Measurements from ENCODE around the gene ALAS1. TPM values are rescaled to one million over a fixed set of nuclear protein-coding genes. Genes with fewer than 3 reads are reported as not detected.

ALAS1 gene
- total RNA-seq, 2 donors from 2014 or later = 39.8 to 58.8 TPM

DNA sequence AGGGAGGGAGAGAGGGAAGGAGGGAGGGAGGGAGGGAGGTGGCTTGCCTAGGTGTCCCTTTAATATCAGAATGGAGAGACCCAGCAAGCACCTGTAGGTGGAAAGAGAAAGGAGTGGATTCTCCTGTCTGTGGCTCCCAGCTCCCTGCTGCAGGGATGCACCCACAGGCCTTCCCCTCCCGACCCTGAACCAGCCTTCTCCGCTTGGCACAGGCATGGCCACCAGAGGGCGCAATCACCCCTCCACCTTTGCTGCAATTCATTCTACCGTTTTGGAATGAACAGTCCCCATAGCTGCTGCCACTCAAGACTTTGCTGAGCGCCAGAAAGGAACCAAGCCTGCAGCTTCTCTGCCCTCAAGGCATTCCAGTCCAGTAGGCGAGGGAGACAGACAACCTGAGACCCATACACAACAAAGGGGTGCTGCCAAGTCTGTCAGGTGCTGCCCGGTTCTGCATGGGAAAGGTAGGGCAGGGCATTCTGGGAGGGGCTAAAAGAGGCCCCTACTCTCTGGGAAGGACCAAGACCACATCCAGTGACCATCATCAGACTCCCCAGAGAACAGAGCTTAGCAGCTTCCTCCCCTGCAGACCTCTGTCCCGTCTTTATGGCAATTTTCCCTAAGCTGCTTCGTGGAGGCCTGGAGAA lies 22.5 kb downstream of the ALAS1 start:
- Histone ChIP-seq H3K27me3 (replicated peaks; ENCODE audit: insufficient read depth) (no peaks in the 10 kb centered on the region), H3K4me1 (replicated peaks) (peaks cover 29% of the 10 kb centered on the region), H3K27ac (peak overlapping the region; percentile 10 to 24), H3K9me3 (no peaks in the 10 kb centered on the region), H3K4me3 (no peak overlapping the region), H3K36me3 (no peaks in the 10 kb centered on the region)
- peak; percentile 83 for TF ChIP-seq POLR2AphosphoS5 (IDR thresholded peaks at IDR 0.05)
- TF ChIP-seq, protein P1, sequence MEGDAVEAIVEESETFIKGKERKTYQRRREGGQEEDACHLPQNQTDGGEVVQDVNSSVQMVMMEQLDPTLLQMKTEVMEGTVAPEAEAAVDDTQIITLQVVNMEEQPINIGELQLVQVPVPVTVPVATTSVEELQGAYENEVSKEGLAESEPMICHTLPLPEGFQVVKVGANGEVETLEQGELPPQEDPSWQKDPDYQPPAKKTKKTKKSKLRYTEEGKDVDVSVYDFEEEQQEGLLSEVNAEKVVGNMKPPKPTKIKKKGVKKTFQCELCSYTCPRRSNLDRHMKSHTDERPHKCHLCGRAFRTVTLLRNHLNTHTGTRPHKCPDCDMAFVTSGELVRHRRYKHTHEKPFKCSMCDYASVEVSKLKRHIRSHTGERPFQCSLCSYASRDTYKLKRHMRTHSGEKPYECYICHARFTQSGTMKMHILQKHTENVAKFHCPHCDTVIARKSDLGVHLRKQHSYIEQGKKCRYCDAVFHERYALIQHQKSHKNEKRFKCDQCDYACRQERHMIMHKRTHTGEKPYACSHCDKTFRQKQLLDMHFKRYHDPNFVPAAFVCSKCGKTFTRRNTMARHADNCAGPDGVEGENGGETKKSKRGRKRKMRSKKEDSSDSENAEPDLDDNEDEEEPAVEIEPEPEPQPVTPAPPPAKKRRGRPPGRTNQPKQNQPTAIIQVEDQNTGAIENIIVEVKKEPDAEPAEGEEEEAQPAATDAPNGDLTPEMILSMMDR (IDR thresholded peaks at IDR 0.05) = peak; percentile 86 to 91 (median 90)
- no peak for TF ChIP-seq POLR2A (IDR thresholded peaks at IDR 0.05)
- 23% methylated on average over 9 of the region's 9 CpGs for WGBS
- intact Hi-C loops (cut with DNase I) = loop anchor here (5.0 kb wide), 1 partner anchor 122 kb away; no protein-coding TSS in a partner anchor
- DNase-seq (ENCODE audit: low spot score) = peak; percentile 79

DNA sequence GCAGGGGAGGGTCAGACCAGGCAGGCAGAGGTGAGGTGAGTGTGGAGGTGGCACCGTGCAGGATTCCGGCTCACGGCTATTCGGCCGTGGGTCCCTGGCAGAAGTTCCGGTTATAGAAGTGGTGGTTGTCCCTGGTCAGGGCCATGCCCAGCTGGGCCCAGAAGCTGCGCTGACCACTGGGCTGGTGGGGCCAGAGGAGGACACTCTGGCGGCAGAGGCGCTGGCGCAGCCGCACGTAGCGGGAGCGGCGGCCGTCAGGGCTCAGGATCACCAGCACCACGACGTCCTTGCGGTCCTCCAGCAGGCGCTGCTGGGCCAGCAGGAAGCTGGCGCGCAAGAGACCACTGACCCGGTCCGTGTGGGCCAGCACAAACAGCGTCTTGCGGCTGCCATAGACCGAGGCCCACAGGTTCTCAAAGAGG lies 23.2 kb downstream of the ALAS1 start:
- 91% methylated on average over 27 of the region's 27 CpGs for WGBS
- TF ChIP-seq, protein P1 (IDR thresholded peaks at IDR 0.05) = no peak
- TF ChIP-seq POLR2AphosphoS5 (IDR thresholded peaks at IDR 0.05) = no peak
- no peak for TF ChIP-seq POLR2A (IDR thresholded peaks at IDR 0.05)
- intact Hi-C loops (cut with DNase I) = loop anchor here (5.0 kb wide), 1 partner anchor 121 kb away; no protein-coding TSS in a partner anchor
- Histone ChIP-seq H3K9me3 (no peaks in the 10 kb centered on the region), H3K27me3 (replicated peaks; ENCODE audit: insufficient read depth) (no peaks in the 10 kb centered on the region), H3K27ac (peak overlapping the region; percentile 10 to 24), H3K4me3 (no peak overlapping the region), H3K4me1 (replicated peaks) (peaks cover 29% of the 10 kb centered on the region), H3K36me3 (no peaks in the 10 kb centered on the region)
- no peak for DNase-seq (ENCODE audit: low spot score)

DNA sequence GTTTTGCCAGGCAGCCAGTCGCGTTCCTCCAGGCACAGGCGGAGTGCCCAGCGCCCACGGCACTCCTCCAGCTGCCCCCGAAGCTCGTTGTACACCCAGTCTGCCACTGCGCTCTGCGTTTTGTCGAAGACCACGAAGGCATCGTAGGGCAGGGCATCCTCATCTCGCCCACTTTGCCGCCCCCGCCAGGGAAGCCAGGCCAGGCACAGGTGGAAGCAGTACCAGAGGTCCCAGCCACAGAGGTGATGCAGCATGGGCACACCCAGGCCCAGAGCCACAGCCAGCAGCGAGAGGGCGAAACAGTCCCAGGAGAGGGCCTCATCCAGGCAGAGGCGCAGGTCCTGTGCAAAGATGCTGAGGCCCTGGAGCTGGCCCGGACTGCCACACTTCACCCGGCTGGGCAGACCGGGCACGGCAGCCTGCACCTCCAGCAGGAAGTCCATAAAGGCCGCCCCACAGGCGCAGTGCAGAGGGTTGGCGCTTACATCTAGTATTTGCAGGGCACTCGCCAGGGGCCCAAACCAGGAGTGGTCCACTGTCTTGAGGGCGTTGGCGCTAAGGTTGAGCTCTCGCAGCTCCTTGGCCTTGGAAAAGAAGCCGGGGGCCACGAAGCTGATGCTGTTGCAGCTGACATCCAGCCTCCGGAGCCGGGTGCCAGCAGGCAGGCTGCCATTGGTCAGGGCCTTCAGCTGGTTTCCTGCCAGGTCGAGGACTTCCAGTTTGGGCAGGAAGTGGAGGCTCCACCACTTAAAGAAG lies 23.8 kb downstream of the ALAS1 start:
- TF ChIP-seq, protein P1 (IDR thresholded peaks at IDR 0.05) = no peak
- TF ChIP-seq POLR2A (IDR thresholded peaks at IDR 0.05) (no peak), POLR2AphosphoS5 (IDR thresholded peaks at IDR 0.05) (no peak)
- no peak overlapping the region for H3K27ac ChIP-seq
- no peaks in the 10 kb centered on the region for H3K9me3 ChIP-seq
- no peaks in the 10 kb centered on the region for H3K27me3 ChIP-seq (replicated peaks; ENCODE audit: insufficient read depth)
- 82% methylated on average over 33 of the region's 34 CpGs for WGBS
- H3K4me1 ChIP-seq (replicated peaks) = peaks cover 29% of the 10 kb centered on the region
- no peaks in the 10 kb centered on the region for H3K36me3 ChIP-seq
- intact Hi-C loops (cut with DNase I) = loop anchor here (5.0 kb wide), 1 partner anchor 121 kb away; no protein-coding TSS in a partner anchor
- no peak overlapping the region for H3K4me3 ChIP-seq
- DNase-seq (ENCODE audit: low spot score) = no peak

DNA sequence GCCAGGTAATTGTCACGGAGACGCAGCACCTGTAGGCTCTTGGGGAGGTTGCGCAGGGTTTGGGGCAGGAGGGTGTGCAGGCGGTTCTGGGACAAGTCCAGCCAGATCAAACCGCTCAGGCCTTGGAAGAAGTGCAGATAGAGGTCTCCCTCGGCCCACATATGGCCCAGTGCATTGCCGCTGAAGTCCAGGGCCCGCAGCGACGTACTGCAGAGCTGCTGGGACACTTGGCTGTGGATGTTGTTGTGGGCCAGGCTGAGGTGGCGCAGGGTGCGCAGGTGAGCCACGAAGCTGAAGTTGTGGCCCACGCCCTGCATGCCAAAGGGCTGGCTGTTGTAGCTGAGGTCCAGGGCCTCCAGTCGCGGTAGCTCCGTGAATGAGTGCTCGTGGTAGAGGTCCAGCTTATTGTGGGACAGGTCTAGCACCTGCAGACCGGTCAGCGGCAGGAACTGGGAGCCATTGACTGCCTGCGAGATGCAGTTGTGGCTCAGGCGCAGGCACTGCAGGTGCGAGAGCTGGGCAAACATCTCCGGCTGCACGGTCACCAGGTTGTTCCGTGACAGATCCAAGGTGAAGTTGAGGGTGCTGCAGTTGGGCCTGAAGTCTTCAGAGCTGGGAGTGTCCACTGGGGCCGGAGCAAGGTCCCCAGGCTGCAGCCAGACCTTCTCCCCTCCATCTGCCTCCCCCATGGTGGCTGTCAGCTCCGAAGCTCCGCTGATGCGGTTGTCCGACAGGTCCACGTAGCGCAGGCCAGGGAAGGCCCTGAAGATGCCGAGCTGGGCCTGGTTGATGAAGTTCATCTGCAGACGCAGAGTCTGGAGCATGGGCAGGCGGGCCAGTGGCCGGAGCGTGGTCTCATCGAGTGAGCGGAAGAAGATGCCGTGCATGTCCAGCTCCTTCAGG lies 24.6 kb downstream of the ALAS1 start:
- 91% methylated on average over 41 of the region's 41 CpGs for WGBS
- Histone ChIP-seq H3K27me3 (replicated peaks; ENCODE audit: insufficient read depth) (no peaks in the 10 kb centered on the region), H3K4me1 (replicated peaks) (peaks cover 24% of the 10 kb centered on the region), H3K9me3 (no peaks in the 10 kb centered on the region), H3K36me3 (no peaks in the 10 kb centered on the region), H3K27ac (no peak overlapping the region), H3K4me3 (no peak overlapping the region)
- TF ChIP-seq POLR2AphosphoS5 (IDR thresholded peaks at IDR 0.05) = no peak
- no peak for TF ChIP-seq POLR2A (IDR thresholded peaks at IDR 0.05)
- TF ChIP-seq, protein P1 (IDR thresholded peaks at IDR 0.05) = no peak
- intact Hi-C loops (cut with DNase I) = loop anchor here (5.0 kb wide), 1 partner anchor 120 kb away; no protein-coding TSS in a partner anchor
- DNase-seq (ENCODE audit: low spot score) = no peak

Measured in prostate gland (tissue), 2 donors.